IMR-90 (cell line): ENCODE data around the gene PNPLA5. TPM values are rescaled to one million over a fixed set of nuclear protein-coding genes. Genes with fewer than 3 reads are reported as not detected.
A peak's percentile ranks its signal among the peaks of the same experiment; 100 is the strongest.

ENCODE experiments used
- ATAC-seq: fragments of 200-7000 bp; cut with Tn5 transposase; 2 replicates; pipeline ENCODE4 v1.9.1; 2020; ENCODE audit warnings: low read depth, mild to moderate bottlenecking, moderate library complexity
- BruUV-seq: library from RNA; stranded (reverse); fragments of 400-500 nt; replicated peaks from 2 replicates; lab custom pipeline; 2021; lab: Mats Ljungman, UMichigan
- CTCF ChIA-PET: fragments of 300-600 bp; formaldehyde crosslinking; extraction: SDS; loops from one replicate; lab custom pipeline; 2021; ENCODE audit warnings: antibody characterized with exemption; lab: Yijun Ruan, JAX
- POLR2A ChIA-PET: fragments of 300-600 bp; sonication (Branson Sonifier 250); formaldehyde crosslinking; loops from one replicate; lab custom pipeline; 2022; ENCODE audit warnings: antibody characterized with exemption; ENCODE audit not compliant: unreplicated experiment; lab: Charles Lee
- DNase-seq: peaks from one replicate; pipeline ENCODE4 v3.0.0; 2013
- H2AFZ ChIP-seq: replicated peaks from 2 replicates; pipeline ENCODE3; 2013; ENCODE audit warnings: low read length, mild to moderate bottlenecking; ENCODE audit not compliant: poor library complexity
- H2AK5ac ChIP-seq: 2 replicates; pipeline ENCODE4 v1.6.1; 2013; ENCODE audit warnings: low read depth, low read length, inconsistent platforms
- H2AK9ac ChIP-seq: replicated peaks from 2 replicates; pipeline ENCODE3; 2013; ENCODE audit warnings: mild to moderate bottlenecking, low read depth, low read length, moderate library complexity; ENCODE audit not compliant: poor library complexity
- H2BK120ac ChIP-seq: 2 replicates; pipeline ENCODE4 v1.6.1; 2013; ENCODE audit warnings: low read depth, low read length, inconsistent platforms
- H2BK15ac ChIP-seq: 3 replicates; pipeline ENCODE4 v1.6.1; 2013; ENCODE audit warnings: low read depth, low read length, inconsistent platforms
- H2BK20ac ChIP-seq: 2 replicates; pipeline ENCODE4 v1.6.1; 2013; ENCODE audit warnings: low read depth, mild to moderate bottlenecking, inconsistent platforms, low read length, moderate library complexity
- H2BK5ac ChIP-seq: 2 replicates; pipeline ENCODE4 v1.6.1; 2013; ENCODE audit warnings: mild to moderate bottlenecking, low read depth, low read length, inconsistent platforms; ENCODE audit not compliant: poor library complexity, severe bottlenecking
- H3K14ac ChIP-seq: replicated peaks from 2 replicates; pipeline ENCODE4 v1.6.1; 2013; ENCODE audit warnings: low read depth, low read length, inconsistent platforms
- H3K18ac ChIP-seq: 2 replicates; pipeline ENCODE4 v1.6.1; 2013; ENCODE audit warnings: low read depth, low read length, control low read depth
- H3K23ac ChIP-seq: 2 replicates; pipeline ENCODE4 v1.6.1; 2013; ENCODE audit warnings: low read depth, low read length, inconsistent platforms
- H3K27ac ChIP-seq: 2 replicates; pipeline ENCODE4 v1.5.1; 2013; ENCODE audit warnings: mild to moderate bottlenecking, control low read depth, low read length; ENCODE audit not compliant: insufficient read depth
- H3K27me3 ChIP-seq: 2 replicates; pipeline ENCODE4 v1.6.1; 2013; ENCODE audit warnings: low read length; ENCODE audit not compliant: control insufficient read depth, insufficient read depth
- H3K36me3 ChIP-seq: 2 replicates; pipeline ENCODE4 v1.6.1; 2013; ENCODE audit warnings: low read length, mixed read lengths; ENCODE audit not compliant: control insufficient read depth, insufficient read depth
- H3K4ac ChIP-seq: 2 replicates; pipeline ENCODE4 v1.6.1; 2013; ENCODE audit warnings: low read depth, low read length, inconsistent platforms
- H3K4me1 ChIP-seq: 2 replicates; pipeline ENCODE4 v1.6.1; 2013; ENCODE audit warnings: low read length, mixed read lengths; ENCODE audit not compliant: control insufficient read depth, insufficient read depth
- H3K4me2 ChIP-seq: 2 replicates; pipeline ENCODE4 v1.6.1; 2013; ENCODE audit warnings: low read depth, mild to moderate bottlenecking, control low read depth, low read length, moderate library complexity
- H3K4me3 ChIP-seq: 2 replicates; pipeline ENCODE4 v1.5.1; 2013; ENCODE audit warnings: low read depth, mild to moderate bottlenecking, control low read depth, low read length, moderate library complexity; ENCODE audit not compliant: insufficient read depth
- H3K56ac ChIP-seq: 2 replicates; pipeline ENCODE4 v1.6.1; 2013; ENCODE audit warnings: low read length, inconsistent platforms; ENCODE audit not compliant: insufficient read depth; ENCODE audit errors: extremely low read depth
- H3K79me1 ChIP-seq, 2 experiments: 2 replicates each; pipeline ENCODE4 v1.6.1; 2013; ENCODE audit warnings: low read length in 2 of 2, inconsistent platforms in 1 of 2, low read depth in 1 of 2
- H3K9ac ChIP-seq: 2 replicates; pipeline ENCODE4 v1.6.1; 2013; ENCODE audit warnings: low read depth, low read length, control low read depth
- H3K9me1 ChIP-seq: 2 replicates; pipeline ENCODE4 v1.6.1; 2013; ENCODE audit warnings: low read length, inconsistent platforms; ENCODE audit not compliant: insufficient read depth
- H3K9me3 ChIP-seq: 2 replicates; pipeline ENCODE4 v1.6.1; 2013; ENCODE audit warnings: low read length; ENCODE audit not compliant: control insufficient read depth, insufficient read depth
- H4K20me1 ChIP-seq: 2 replicates; pipeline ENCODE4 v1.6.1; 2013; ENCODE audit warnings: low read length, inconsistent platforms; ENCODE audit not compliant: insufficient read depth
- H4K5ac ChIP-seq: 2 replicates; pipeline ENCODE4 v1.6.1; 2013; ENCODE audit warnings: mild to moderate bottlenecking, low read depth, low read length, control low read depth
- H4K8ac ChIP-seq, 2 experiments: 2 replicates each; pipeline ENCODE4 v1.6.1; 2013; ENCODE audit warnings: low read depth in 2 of 2, low read length in 2 of 2, control low read depth in 1 of 2, inconsistent platforms in 1 of 2
- H4K91ac ChIP-seq: 2 replicates; pipeline ENCODE4 v1.6.1; 2013; ENCODE audit warnings: low read depth, low read length, inconsistent platforms; ENCODE audit not compliant: insufficient read depth
- CTCF ChIP-seq: conservative IDR thresholded peaks from 2 replicates; pipeline ENCODE4 v1.5.1; 2012; ENCODE audit warnings: mild to moderate bottlenecking, low read depth, low read length, improper control_type of control experiment
- MXI1 ChIP-seq: IDR thresholded peaks from 2 replicates; pipeline ENCODE4 v1.6.1; 2012; ENCODE audit warnings: low read depth, mild to moderate bottlenecking, low read length, moderate library complexity, borderline replicate concordance
- NFE2L2 ChIP-seq: fragments of 150-350 bp; IDR thresholded peaks from 2 replicates; pipeline ENCODE4 v1.6.1; 2016; ENCODE audit warnings: low read depth, mild to moderate bottlenecking, low read length
- POLR2A ChIP-seq: IDR thresholded peaks from 2 replicates; pipeline ENCODE4 v1.6.1; 2012; ENCODE audit warnings: mild to moderate bottlenecking, low read depth, low read length
- RAD21 ChIP-seq: IDR thresholded peaks from 2 replicates; pipeline ENCODE4 v1.6.1; 2012; ENCODE audit warnings: low read length, improper control_type of control experiment
- SMC3 ChIP-seq: fragments of 150-350 bp; IDR thresholded peaks from 2 replicates; pipeline ENCODE4 v1.6.1; 2016; ENCODE audit warnings: low read depth, mild to moderate bottlenecking, antibody characterized with exemption, low read length, moderate library complexity
- WGBS, 2 experiments: methylation state at CpG; one replicate each; pipeline versions ENCODE4 v1.1.5 to v1.1.7; 2013; ENCODE audit warnings: missing lambda C conversion rate in 2 of 2; ENCODE audit not compliant: insufficient read length in 1 of 2; ENCODE audit errors: extremely low coverage in 2 of 2; 5-methylcytosine and 5-hydroxymethylcytosine counted together
- dilution Hi-C: fragments of 300-500 bp; cut with HindIII; formaldehyde crosslinking; loops from one replicate; pipeline ENCODE4 v1.14.3; 2018; ENCODE audit warnings: low sequenced_read_pairs; ENCODE audit not compliant: unreplicated experiment
- in situ Hi-C: fragments of 300-500 bp; cut with MboI; formaldehyde crosslinking; loops from 3 replicates; pipeline ENCODE4 v1.14.3; 2019; ENCODE audit warnings: low sequenced_read_pairs, inconsistent platforms, mixed read lengths
- intact Hi-C: fragments of 100-400 bp; cut with micrococcal nuclease; formaldehyde crosslinking; loops from 2 replicates; pipeline ENCODE4 v1.10.0; 2022
- polyA plus RNA-seq, 3 experiments: library from polyadenylated mRNA; depleted of rRNA; stranded (reverse); fragments of >200 nt; gene quantifications; 2 replicates each; pipeline ENCODE4 v1.2.3, GENCODE V29; 2012; ENCODE audit warnings: low replicate concordance in 1 of 3
- total RNA-seq: library from RNA; depleted of rRNA; stranded (reverse); fragments of >200 nt; gene quantifications from 2 replicates; pipeline ENCODE4 v1.2.3, GENCODE V29; 2012

Gene PNPLA5
- total and polyA plus RNA-seq, 2 of the 4 experiments (the other 2 are of a cell fraction): 0.18 to 0.44 TPM

- Histone ChIP-seq H3K27ac (no peak overlapping the region), H3K4ac (no peak overlapping the region), H4K20me1 (peaks cover 17% of the 10 kb centered on the region), H2BK120ac (no peak overlapping the region), H4K91ac (no peak overlapping the region), H2AK5ac (no peak overlapping the region), H3K4me1 (peaks cover 5% of the 10 kb centered on the region; the same call in 1 of the 2 replicates), H3K18ac (no peak overlapping the region), H2AK9ac (peak overlapping the region; percentile 5), H4K8ac (no peak overlapping the region), H3K79me1 (no peaks in the 10 kb centered on the region; a peak in 1 of 4 replicates), H2AFZ (peak overlapping the region; percentile 37), H2BK15ac (no peak overlapping the region), H3K23ac (no peak overlapping the region), H3K27me3 (peaks cover 1% of the 10 kb centered on the region; the same call in 1 of the 2 replicates), H3K4me3 (no peak overlapping the region), H3K36me3 (no peaks in the 10 kb centered on the region), H3K56ac (no peak overlapping the region), H3K9me1 (no peaks in the 10 kb centered on the region), H4K5ac (no peak overlapping the region), H2BK20ac (no peak overlapping the region), H3K4me2 (no peak overlapping the region), H3K9ac (no peak overlapping the region), H3K9me3 (no peaks in the 10 kb centered on the region), H3K14ac (no peak overlapping the region), H2BK5ac (no peak overlapping the region)
- no TSS peak for BruUV-seq
- ChIA-PET POLR2A (no interaction called here), CTCF (interaction anchor here (1.1 kb wide), 2 partner anchors 18 to 21 kb away, joined by 3 read pairs; no protein-coding TSS in a partner anchor)
- ATAC-seq (peak; percentile 87), DNase-seq (peak; percentile 52)
- dilution Hi-C loops: no loop called here
- WGBS, 2 experiments: 38% methylated on average over 7 of the region's 16 CpGs; no CpG with 5 or more reads in 1 of the 2 experiments
- in situ Hi-C loops: no loop called here
- TF ChIP-seq MXI1 (no peak), NFE2L2 (no peak), RAD21 (peak; percentile 34; the same call in 1 of the 2 replicates), CTCF (peak; percentile 47), SMC3 (peak; percentile 41), POLR2A (no peak)
- intact Hi-C loops: no loop called here
Observed at GRCh38 chr22:43848366-43849171, 43.2 kb downstream of the PNPLA5 start.
